Measurements from ENCODE around the gene OR2G6.
"Not testable (repeated sequence)": the region's sequence is repeated elsewhere in the genome, so short reads cannot be mapped to it uniquely, and the experiment has no call there.

The OR2G6 gene

GRCh38 chr1:248574657-248575056, 66.8 kb downstream of the OR2G6 start, which contains the start of gene OR2T34:
Gene OR2T34, minus strand, starts transcription at chr1:248574757. Its CDS starts 0 bp downstream, at chr1:248574757.
- not testable (repeated sequence) for DNase-seq (ENCODE audit: low spot score)

GRCh38 chr1:248576260-248576980, 68.5 kb downstream of the OR2G6 start:
- DNase-seq (ENCODE audit: low spot score) = no peak

Measured in Ammon's horn (tissue), 1 donor.